ENCODE measurements around the gene GADD45GIP1. TPM values are rescaled to one million over a fixed set of nuclear protein-coding genes. Genes with fewer than 3 reads are reported as not detected.
"Not testable (repeated sequence)": the region's sequence is repeated elsewhere in the genome, so short reads cannot be mapped to it uniquely, and the experiment has no call there.

GADD45GIP1 gene
- total RNA-seq, 3 donors from 2014 or later (not counting 1 experiment from before 2014, with no cell fraction given): 5.3 to 7.1 (median 5.7) TPM

DNA sequence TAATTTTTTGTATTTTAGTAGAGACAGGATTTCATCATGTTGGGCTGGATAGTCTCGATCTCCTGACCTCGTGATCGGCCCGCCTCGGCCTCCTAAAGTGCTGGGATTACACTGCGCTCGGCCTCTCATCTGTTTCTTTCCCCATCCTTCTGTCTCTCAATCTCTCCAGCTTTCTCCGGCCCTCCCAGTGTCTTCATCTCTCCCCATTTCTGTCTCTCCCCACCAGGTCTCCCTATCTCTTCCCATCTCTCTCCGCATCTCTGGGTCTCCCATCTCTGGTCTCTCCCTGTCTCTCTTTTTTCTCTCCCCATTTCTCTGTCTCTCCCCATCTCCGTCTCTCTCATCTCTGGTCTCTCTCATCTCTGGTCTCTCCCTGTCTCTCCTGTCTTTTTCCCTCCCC, 26.1 kb upstream of the GADD45GIP1 start:
- no peaks in the 10 kb centered on the region for H3K9me3 Mint-ChIP-seq
- no peak overlapping the region for H3K4me3 Mint-ChIP-seq
- no peak for DNase-seq
- no peaks in the 10 kb centered on the region for H3K36me3 Mint-ChIP-seq
- no peak for ATAC-seq
- H3K27ac Mint-ChIP-seq: no peak overlapping the region
- peaks cover under 1 to 6% of the 10 kb centered on the region in 2 donors for H3K4me1 Mint-ChIP-seq
- Histone ChIP-seq H3K4me1 (ENCODE audit: control insufficient read depth, insufficient read depth, low read length) (peaks cover 33% of the 10 kb centered on the region), H3K4me3 (ENCODE audit: low read length) (peak overlapping the region; percentile 19), H3K27me3 (ENCODE audit: control insufficient read depth, insufficient read depth, low read length) (peaks cover 7% of the 10 kb centered on the region), H3K36me3 (ENCODE audit: control insufficient read depth, insufficient read depth, low read length) (no peaks in the 10 kb centered on the region), H3K27ac (ENCODE audit: low read length) (no peak overlapping the region), H3K9me3 (ENCODE audit: control insufficient read depth, insufficient read depth, low read length) (no peaks in the 10 kb centered on the region)
- intact Hi-C loops (cut with micrococcal nuclease): loop anchor here (1.0 kb wide), 1 partner anchor 78 kb away; no protein-coding TSS in a partner anchor
- TF ChIP-seq, protein P1, sequence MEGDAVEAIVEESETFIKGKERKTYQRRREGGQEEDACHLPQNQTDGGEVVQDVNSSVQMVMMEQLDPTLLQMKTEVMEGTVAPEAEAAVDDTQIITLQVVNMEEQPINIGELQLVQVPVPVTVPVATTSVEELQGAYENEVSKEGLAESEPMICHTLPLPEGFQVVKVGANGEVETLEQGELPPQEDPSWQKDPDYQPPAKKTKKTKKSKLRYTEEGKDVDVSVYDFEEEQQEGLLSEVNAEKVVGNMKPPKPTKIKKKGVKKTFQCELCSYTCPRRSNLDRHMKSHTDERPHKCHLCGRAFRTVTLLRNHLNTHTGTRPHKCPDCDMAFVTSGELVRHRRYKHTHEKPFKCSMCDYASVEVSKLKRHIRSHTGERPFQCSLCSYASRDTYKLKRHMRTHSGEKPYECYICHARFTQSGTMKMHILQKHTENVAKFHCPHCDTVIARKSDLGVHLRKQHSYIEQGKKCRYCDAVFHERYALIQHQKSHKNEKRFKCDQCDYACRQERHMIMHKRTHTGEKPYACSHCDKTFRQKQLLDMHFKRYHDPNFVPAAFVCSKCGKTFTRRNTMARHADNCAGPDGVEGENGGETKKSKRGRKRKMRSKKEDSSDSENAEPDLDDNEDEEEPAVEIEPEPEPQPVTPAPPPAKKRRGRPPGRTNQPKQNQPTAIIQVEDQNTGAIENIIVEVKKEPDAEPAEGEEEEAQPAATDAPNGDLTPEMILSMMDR (IDR thresholded peaks at IDR 0.05): no peak
- H3K27me3 Mint-ChIP-seq (ENCODE audit: low read depth in 2 of 2): peaks cover 1 to 4% of the 10 kb centered on the region in 2 donors
- 58% methylated on average over 10 of the region's 10 CpGs for whole genome bisulfite sequencing (ENCODE audit: insufficient coverage)

DNA sequence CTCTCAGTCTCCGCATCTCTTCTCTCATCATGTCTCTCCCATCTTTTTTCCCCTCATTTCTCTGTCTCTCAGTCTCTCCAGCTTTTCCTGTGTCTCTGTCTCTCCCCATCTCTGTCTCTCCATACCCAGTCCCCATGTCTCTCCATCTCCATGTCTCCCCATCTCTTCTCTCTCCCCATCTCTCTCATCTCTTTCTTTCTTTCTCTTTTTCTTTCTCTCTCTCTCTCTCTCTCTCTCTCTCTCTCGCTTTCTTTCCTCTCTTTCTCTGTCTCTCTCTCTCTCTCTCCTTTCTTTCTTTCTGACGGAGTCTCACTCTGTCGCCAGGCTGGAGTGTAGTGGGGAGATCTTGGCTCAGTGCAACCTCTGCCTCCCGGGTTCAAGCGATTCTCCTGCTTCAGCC, 25.6 kb upstream of the GADD45GIP1 start:
- Mint-ChIP-seq H3K4me1 (peaks cover 5 to 10% of the 10 kb centered on the region in 2 donors), H3K9me3 (no peaks in the 10 kb centered on the region)

GRCh38 chr19:12979974-12980373, 23.0 kb upstream of the GADD45GIP1 start:
- Mint-ChIP-seq H3K27me3 (ENCODE audit: low read depth in 2 of 2) (peaks cover 8 to 9% of the 10 kb centered on the region in 2 donors), H3K4me3 (no peak overlapping the region), H3K36me3 (no peaks in the 10 kb centered on the region), H3K27ac (no peak overlapping the region), H3K4me1 (peaks cover 6% of the 10 kb centered on the region in 2 donors), H3K9me3 (no peaks in the 10 kb centered on the region)
- 65% methylated on average over 3 of the region's 3 CpGs for WGBS (ENCODE audit: insufficient coverage)
- no peaks in the 10 kb centered on the region for H3K9me3 ChIP-seq (ENCODE audit: control insufficient read depth, insufficient read depth, low read length)
- intact Hi-C loops (cut with micrococcal nuclease): no loop called here
- ATAC-seq (no peak), DNase-seq (no peak)
- H3K4me3 ChIP-seq (ENCODE audit: low read length): no peak overlapping the region
- H3K27me3 ChIP-seq (ENCODE audit: control insufficient read depth, insufficient read depth, low read length): peaks cover 10% of the 10 kb centered on the region
- TF ChIP-seq, protein P1 (IDR thresholded peaks at IDR 0.05): no peak
- H3K36me3 ChIP-seq (ENCODE audit: control insufficient read depth, insufficient read depth, low read length): no peaks in the 10 kb centered on the region
- H3K4me1 ChIP-seq (ENCODE audit: control insufficient read depth, insufficient read depth, low read length): peaks cover 21% of the 10 kb centered on the region
- H3K27ac ChIP-seq (ENCODE audit: low read length): no peak overlapping the region

More for the DNA sequence above, 25.6 kb upstream of the GADD45GIP1 start:
- H3K27me3 ChIP-seq (ENCODE audit: control insufficient read depth, insufficient read depth, low read length): peaks cover 7% of the 10 kb centered on the region
- H3K36me3 Mint-ChIP-seq: no peaks in the 10 kb centered on the region
- WGBS (ENCODE audit: insufficient coverage): 89% methylated on average over 3 of the region's 6 CpGs
- no peak overlapping the region for H3K27ac Mint-ChIP-seq
- DNase-seq (no peak), ATAC-seq (no peak)
- intact Hi-C loops (cut with micrococcal nuclease): loop anchor here (1.0 kb wide), 1 partner anchor 79 kb away; no protein-coding TSS in a partner anchor
- no peaks in the 10 kb centered on the region for H3K36me3 ChIP-seq (ENCODE audit: control insufficient read depth, insufficient read depth, low read length)
- no peak overlapping the region for H3K4me3 ChIP-seq (ENCODE audit: low read length)
- H3K4me3 Mint-ChIP-seq: no peak overlapping the region
- no peaks in the 10 kb centered on the region for H3K9me3 ChIP-seq (ENCODE audit: control insufficient read depth, insufficient read depth, low read length)
- H3K4me1 ChIP-seq (ENCODE audit: control insufficient read depth, insufficient read depth, low read length): peaks cover 33% of the 10 kb centered on the region
- TF ChIP-seq, protein P1 (IDR thresholded peaks at IDR 0.05): no peak
- H3K27ac ChIP-seq (ENCODE audit: low read length): no peak overlapping the region
- peaks cover 6 to 9% of the 10 kb centered on the region in 2 donors for H3K27me3 Mint-ChIP-seq (ENCODE audit: low read depth in 2 of 2)

- H3K4me3 ChIP-seq (ENCODE audit: low read length); H3K27ac ChIP-seq (ENCODE audit: low read length); H3K4me3 Mint-ChIP-seq; H3K27me3 Mint-ChIP-seq (ENCODE audit: low read depth in 2 of 2); H3K9me3 Mint-ChIP-seq; H3K36me3 ChIP-seq (ENCODE audit: control insufficient read depth, insufficient read depth, low read length); H3K36me3 Mint-ChIP-seq; intact Hi-C loops (cut with micrococcal nuclease); DNase-seq; H3K9me3 ChIP-seq (ENCODE audit: control insufficient read depth, insufficient read depth, low read length); H3K4me1 Mint-ChIP-seq; H3K27ac Mint-ChIP-seq; H3K4me1 ChIP-seq (ENCODE audit: control insufficient read depth, insufficient read depth, low read length); ATAC-seq; H3K27me3 ChIP-seq (ENCODE audit: control insufficient read depth, insufficient read depth, low read length): not testable (repeated sequence)
- 91% methylated on average over 7 of the region's 7 CpGs for WGBS (ENCODE audit: insufficient coverage)
These were observed 19.1 kb upstream of the GADD45GIP1 start for GRCh38 chr19:12976109-12976508.

All from natural killer cell (primary cell).